HUES48 (cell line): ENCODE results near the gene UBAP2.
"Not testable (repeated sequence)": the region's sequence is repeated elsewhere in the genome, so short reads cannot be mapped to it uniquely, and the experiment has no call there.

ENCODE experiments used
- H3K27ac ChIP-seq: one replicate; pipeline ENCODE4 v1.7.0; 2013; ENCODE audit warnings: low read depth, low read length, inconsistent platforms
- H3K27me3 ChIP-seq: 2 replicates; pipeline ENCODE4 v1.6.1; 2013; ENCODE audit warnings: mild to moderate bottlenecking, low read length; ENCODE audit not compliant: control insufficient read depth, insufficient read depth
- H3K36me3 ChIP-seq: 2 replicates; pipeline ENCODE4 v1.6.1; 2013; ENCODE audit warnings: low read length; ENCODE audit not compliant: control insufficient read depth, insufficient read depth
- H3K4me1 ChIP-seq: 2 replicates; pipeline ENCODE4 v1.6.1; 2013; ENCODE audit warnings: mild to moderate bottlenecking, low read length; ENCODE audit not compliant: control insufficient read depth, insufficient read depth
- H3K4me3 ChIP-seq: 2 replicates; pipeline ENCODE4 v1.5.1; 2013; ENCODE audit warnings: mild to moderate bottlenecking, low read depth, low read length
- H3K9ac ChIP-seq: 2 replicates; pipeline ENCODE4 v1.6.1; 2013; ENCODE audit warnings: mild to moderate bottlenecking, low read depth, low read length, moderate library complexity
- H3K9me3 ChIP-seq: 2 replicates; pipeline ENCODE4 v1.6.1; 2013; ENCODE audit warnings: low read length; ENCODE audit not compliant: control insufficient read depth, insufficient read depth

Gene UBAP2

GRCh38 chr9:34027845-34028574, 20.7 kb downstream of the UBAP2 start:
- H3K27ac ChIP-seq = no peak overlapping the region
- H3K36me3 ChIP-seq = peaks cover 17% of the 10 kb centered on the region
- H3K27me3 ChIP-seq = no peaks in the 10 kb centered on the region

GRCh38 chr9:34025811-34026210, 22.9 kb downstream of the UBAP2 start:
- Histone ChIP-seq H3K9ac (no peak overlapping the region), H3K27ac (no peak overlapping the region), H3K4me3 (no peak overlapping the region), H3K4me1 (no peaks in the 10 kb centered on the region), H3K36me3 (peaks cover 17% of the 10 kb centered on the region), H3K27me3 (no peaks in the 10 kb centered on the region), H3K9me3 (no peaks in the 10 kb centered on the region)

More at GRCh38 chr9:34027845-34028574, 20.7 kb downstream of the UBAP2 start:
- Histone ChIP-seq H3K9me3 (no peaks in the 10 kb centered on the region), H3K9ac (no peak overlapping the region), H3K4me1 (no peaks in the 10 kb centered on the region), H3K4me3 (no peak overlapping the region)

GRCh38 chr9:34025062-34025461, 23.6 kb downstream of the UBAP2 start:
- no peaks in the 10 kb centered on the region for H3K9me3 ChIP-seq
- no peak overlapping the region for H3K9ac ChIP-seq
- no peak overlapping the region for H3K4me3 ChIP-seq
- H3K27me3 ChIP-seq = no peaks in the 10 kb centered on the region
- no peaks in the 10 kb centered on the region for H3K4me1 ChIP-seq
- H3K36me3 ChIP-seq = peaks cover 17% of the 10 kb centered on the region
- no peak overlapping the region for H3K27ac ChIP-seq

GRCh38 chr9:34024476-34024875, 24.2 kb downstream of the UBAP2 start:
- not testable (repeated sequence) for H3K4me1 ChIP-seq, H3K27ac ChIP-seq, H3K27me3 ChIP-seq, H3K9ac ChIP-seq, H3K9me3 ChIP-seq, H3K4me3 ChIP-seq
- H3K36me3 ChIP-seq = peaks cover 17% of the 10 kb centered on the region

GRCh38 chr9:34016149-34016548, 32.5 kb downstream of the UBAP2 start:
- Histone ChIP-seq H3K27me3 (no peaks in the 10 kb centered on the region), H3K36me3 (peaks cover 46% of the 10 kb centered on the region), H3K9me3 (no peaks in the 10 kb centered on the region), H3K4me1 (no peaks in the 10 kb centered on the region), H3K4me3 (no peak overlapping the region), H3K27ac (no peak overlapping the region), H3K9ac (no peak overlapping the region)

- H3K4me1 ChIP-seq = no peaks in the 10 kb centered on the region
- no peaks in the 10 kb centered on the region for H3K9me3 ChIP-seq
- H3K9ac ChIP-seq = no peak overlapping the region
- peaks cover 70% of the 10 kb centered on the region for H3K36me3 ChIP-seq
- no peaks in the 10 kb centered on the region for H3K27me3 ChIP-seq
- H3K27ac ChIP-seq = no peak overlapping the region
- H3K4me3 ChIP-seq = no peak overlapping the region
Observed at GRCh38 chr9:34010979-34011378, 37.7 kb downstream of the UBAP2 start.

- H3K4me3 ChIP-seq = no peak overlapping the region
- peaks cover 59% of the 10 kb centered on the region for H3K36me3 ChIP-seq
- H3K9me3 ChIP-seq = no peaks in the 10 kb centered on the region
- no peak overlapping the region for H3K9ac ChIP-seq
- no peaks in the 10 kb centered on the region for H3K4me1 ChIP-seq
- no peak overlapping the region for H3K27ac ChIP-seq
- no peaks in the 10 kb centered on the region for H3K27me3 ChIP-seq
Observed at GRCh38 chr9:34001951-34002350, 46.7 kb downstream of the UBAP2 start.

GRCh38 chr9:34001298-34001697, 47.4 kb downstream of the UBAP2 start:
- H3K9ac ChIP-seq = no peak overlapping the region
- H3K27ac ChIP-seq = no peak overlapping the region
- H3K27me3 ChIP-seq = no peaks in the 10 kb centered on the region
- H3K4me1 ChIP-seq = no peaks in the 10 kb centered on the region
- H3K4me3 ChIP-seq = no peak overlapping the region
- peaks cover 59% of the 10 kb centered on the region for H3K36me3 ChIP-seq
- no peaks in the 10 kb centered on the region for H3K9me3 ChIP-seq

- Histone ChIP-seq H3K36me3 (peaks cover 74% of the 10 kb centered on the region), H3K9me3 (no peaks in the 10 kb centered on the region), H3K27ac (no peak overlapping the region), H3K9ac (no peak overlapping the region), H3K4me3 (no peak overlapping the region), H3K27me3 (no peaks in the 10 kb centered on the region), H3K4me1 (no peaks in the 10 kb centered on the region)
Observed at GRCh38 chr9:33995449-33995848, 53.2 kb downstream of the UBAP2 start.

GRCh38 chr9:33993104-33993503, 55.6 kb downstream of the UBAP2 start:
- peaks cover 76% of the 10 kb centered on the region for H3K36me3 ChIP-seq
- no peaks in the 10 kb centered on the region for H3K9me3 ChIP-seq
- no peaks in the 10 kb centered on the region for H3K27me3 ChIP-seq
- H3K27ac ChIP-seq = no peak overlapping the region
- no peaks in the 10 kb centered on the region for H3K4me1 ChIP-seq
- no peak overlapping the region for H3K9ac ChIP-seq
- H3K4me3 ChIP-seq = no peak overlapping the region

GRCh38 chr9:33992632-33993031, 56.1 kb downstream of the UBAP2 start:
- Histone ChIP-seq H3K9ac (no peak overlapping the region), H3K27me3 (no peaks in the 10 kb centered on the region), H3K36me3 (peaks cover 76% of the 10 kb centered on the region), H3K9me3 (no peaks in the 10 kb centered on the region), H3K4me3 (no peak overlapping the region), H3K4me1 (no peaks in the 10 kb centered on the region), H3K27ac (no peak overlapping the region)
